HT-29 (cell line): ENCODE measurements around the gene MFRP. TPM values are rescaled to one million over a fixed set of nuclear protein-coding genes. Genes with fewer than 3 reads are reported as not detected.

Source experiments
- DNase-seq: peaks from one replicate; pipeline ENCODE4 v3.0.0-alpha.2; 2015; ENCODE audit warnings: low spot score
- small RNA-seq: library from RNA; depleted of rRNA; stranded (forward); fragments of <200 nt; gene quantifications from one replicate; pipeline ENCODE3, GENCODE V24; 2014
- total RNA-seq: library from RNA; depleted of rRNA; stranded (reverse); fragments of >200 nt; shearing (Covaris generic); gene quantifications from 2 replicates; pipeline ENCODE4 v1.2.3, GENCODE V29; 2014; rRNA removed

Gene MFRP
- total RNA-seq, 1 experiment from 2014 or later = not detected

- no peak for DNase-seq
Measured at GRCh38 chr11:119298726-119299125, 47.8 kb downstream of the MFRP start.

- no peak for DNase-seq
Measured at GRCh38 chr11:119297938-119298337, 48.6 kb downstream of the MFRP start.

- no peak for DNase-seq
Measured at GRCh38 chr11:119295178-119295577, 51.3 kb downstream of the MFRP start.

GRCh38 chr11:119293461-119293860 is 53.0 kb downstream of the MFRP start:
- DNase-seq = no peak

- DNase-seq = no peak
Measured at GRCh38 chr11:119290894-119291497, 55.5 kb downstream of the MFRP start.

Small RNA genes within 50 kb of the gene (small RNA-seq; reads per million reads assigned to genes)
- gene RF01225 (not detected), gene RNU6-262P (not detected)

Other genes with a start within 250 kb of the MFRP start
- 67.2 and 93.2 TPM in 2 replicates for gene DPAGT1, start 244.9 kb downstream of the MFRP start, total RNA-seq
- 31.9 and 40.4 TPM in 2 replicates for gene C2CD2L, start 239.4 kb downstream of the MFRP start, total RNA-seq
- gene HINFP, start 225.1 kb downstream of the MFRP start, total RNA-seq = 15.5 and 16.9 TPM in 2 replicates
- gene ABCG4, start 197.7 kb downstream of the MFRP start, total RNA-seq = not detected in 2 replicates
- gene NLRX1, start 178.0 kb downstream of the MFRP start, total RNA-seq = 13.1 and 21.1 TPM in 2 replicates
- 1.8 TPM in 2 replicates for gene NHERF4, start 161.2 kb downstream of the MFRP start, total RNA-seq
- 6.5 and 8.3 TPM in 2 replicates for gene CBL, start 140.4 kb downstream of the MFRP start, total RNA-seq
- 6.4 and 9.9 TPM in 2 replicates for gene MCAM, start 29.6 kb downstream of the MFRP start, total RNA-seq
- 13.3 and 14.8 TPM in 2 replicates for gene RNF26, start 12.2 kb downstream of the MFRP start, total RNA-seq
- 0.47 and 0.56 TPM in 2 replicates for gene C1QTNF5, start 5.8 kb downstream of the MFRP start, total RNA-seq
- 2.2 and 4.4 TPM in 2 replicates for gene USP2, start 35.0 kb upstream of the MFRP start, total RNA-seq
- gene THY1, start 76.5 kb upstream of the MFRP start, total RNA-seq = 0.18 and 0.25 TPM in 2 replicates